HG03066 (cell line): ENCODE results near the gene KIAA0232.

Experiments
- ATAC-seq: cut with Tn5 transposase; IDR thresholded peaks from one replicate; pipeline ENCODE4 v1.9.1; 2021; ENCODE audit warnings: low read depth; ENCODE audit not compliant: unreplicated experiment

The KIAA0232 gene

GRCh38 chr4:6932918-6933317 is 150.4 kb downstream of the KIAA0232 start:
- ATAC-seq = no peak
